GM18867 (cell line): ENCODE data around the gene PTCD2.

Experiments used
- ATAC-seq: cut with Tn5 transposase; IDR thresholded peaks from one replicate; pipeline ENCODE4 v1.9.1; 2021; ENCODE audit warnings: mild to moderate bottlenecking, moderate library complexity; ENCODE audit not compliant: unreplicated experiment

PTCD2 gene

GRCh38 chr5:72319976-72320752 lies at the start of gene PTCD2, which contains the start of gene MRPS27:
PTCD2 (plus strand) TSS chr5:72320373; CDS start chr5:72320383, 10 bp downstream.
MRPS27 (minus strand) TSS chr5:72320240; CDS start chr5:72320221, 19 bp downstream.
- peak; percentile 98 for ATAC-seq

- no peak for ATAC-seq
Measured at GRCh38 chr5:72271702-72272101, 48.5 kb upstream of the PTCD2 start.

- no peak for ATAC-seq
Measured at GRCh38 chr5:72272398-72272797, 47.8 kb upstream of the PTCD2 start.

GRCh38 chr5:72273547-72273946 lies 46.6 kb upstream of the PTCD2 start:
- ATAC-seq: no peak

DNA sequence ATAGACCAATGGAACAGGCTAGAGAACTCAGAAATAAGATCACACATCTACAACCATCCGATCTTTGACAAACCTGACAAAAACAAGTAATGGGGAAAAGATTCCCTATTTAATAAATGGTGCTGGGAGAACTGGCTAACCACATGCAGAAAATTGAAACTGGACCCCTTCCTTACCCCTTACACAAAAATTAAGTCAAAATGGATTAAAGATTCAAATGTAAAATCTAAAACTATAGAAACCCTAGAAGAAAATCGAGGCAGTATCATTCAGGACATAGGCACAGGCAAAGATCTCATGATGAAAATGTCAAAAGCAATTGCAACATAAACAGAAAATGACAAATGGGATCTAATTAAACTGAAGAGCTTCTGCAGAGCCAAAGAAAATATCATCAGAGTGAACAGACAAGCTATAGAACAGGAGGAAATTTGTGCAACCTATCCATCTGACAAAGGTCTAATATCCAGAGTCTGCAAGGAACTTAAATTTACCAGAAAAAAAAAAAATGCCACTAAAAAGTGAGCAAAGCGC lies 43.9 kb upstream of the PTCD2 start:
- ATAC-seq: no peak

DNA sequence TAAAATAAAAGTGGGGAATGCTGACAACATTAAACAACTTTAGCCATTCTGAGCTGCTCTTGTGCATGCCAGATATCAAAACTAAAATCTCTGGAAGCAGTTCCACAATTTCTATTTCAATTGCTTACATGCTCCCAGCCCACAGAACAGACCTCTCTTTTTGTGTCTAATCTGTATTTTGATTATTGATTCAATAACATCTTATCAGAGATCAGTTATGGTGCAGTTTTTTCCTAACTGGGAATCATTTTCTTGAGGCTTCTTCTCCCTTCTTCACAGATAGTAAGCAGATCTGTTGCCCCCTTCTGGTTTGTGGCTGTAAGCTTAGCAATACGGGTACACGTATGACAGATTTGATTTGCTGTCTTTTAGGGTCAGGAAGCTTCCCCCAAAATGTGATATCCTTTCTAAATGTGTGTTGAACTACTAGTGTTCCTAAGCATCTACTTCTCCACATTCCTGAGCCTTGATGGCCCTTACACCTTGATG lies 39.5 kb upstream of the PTCD2 start:
- no peak for ATAC-seq

DNA sequence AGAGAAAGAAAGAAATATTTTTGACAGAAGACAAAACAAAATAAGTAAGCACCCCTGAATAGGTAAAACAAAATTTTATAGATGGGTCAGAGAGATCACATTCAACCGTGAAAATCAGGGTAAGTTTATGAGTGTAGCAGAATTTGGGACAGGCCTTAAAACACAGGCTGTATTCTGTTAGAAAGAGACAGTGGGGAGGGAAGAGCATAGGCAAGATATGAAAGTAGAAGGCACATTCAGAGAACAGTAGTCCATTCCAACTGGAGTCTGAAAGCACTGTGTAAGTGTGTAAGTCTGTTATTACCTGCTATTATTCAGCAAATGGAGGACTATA lies 38.8 kb upstream of the PTCD2 start:
- ATAC-seq: no peak

- ATAC-seq: no peak
Measured at GRCh38 chr5:72281764-72282499, 38.2 kb upstream of the PTCD2 start.

DNA sequence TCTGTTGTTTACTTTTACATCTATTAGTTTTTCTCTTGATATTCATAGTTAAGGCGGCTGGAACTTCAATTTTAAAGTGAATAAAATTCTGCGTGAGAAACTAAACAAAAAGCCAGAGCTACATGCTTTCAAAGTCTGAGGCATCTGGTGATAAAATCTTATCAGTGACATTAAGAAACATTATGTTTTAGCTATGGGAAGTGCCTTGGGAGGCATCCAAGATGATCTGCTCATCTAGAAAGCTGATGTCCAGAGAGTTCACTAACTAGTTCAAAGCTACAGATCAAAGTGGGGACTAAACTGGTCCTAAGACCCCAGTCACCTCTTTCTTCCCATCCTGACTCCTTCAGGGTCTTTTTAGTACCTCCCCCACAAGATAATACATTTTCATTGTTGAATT lies 37.3 kb upstream of the PTCD2 start:
- ATAC-seq: no peak

- ATAC-seq: no peak
Measured at GRCh38 chr5:72283358-72283757, 36.8 kb upstream of the PTCD2 start.

DNA sequence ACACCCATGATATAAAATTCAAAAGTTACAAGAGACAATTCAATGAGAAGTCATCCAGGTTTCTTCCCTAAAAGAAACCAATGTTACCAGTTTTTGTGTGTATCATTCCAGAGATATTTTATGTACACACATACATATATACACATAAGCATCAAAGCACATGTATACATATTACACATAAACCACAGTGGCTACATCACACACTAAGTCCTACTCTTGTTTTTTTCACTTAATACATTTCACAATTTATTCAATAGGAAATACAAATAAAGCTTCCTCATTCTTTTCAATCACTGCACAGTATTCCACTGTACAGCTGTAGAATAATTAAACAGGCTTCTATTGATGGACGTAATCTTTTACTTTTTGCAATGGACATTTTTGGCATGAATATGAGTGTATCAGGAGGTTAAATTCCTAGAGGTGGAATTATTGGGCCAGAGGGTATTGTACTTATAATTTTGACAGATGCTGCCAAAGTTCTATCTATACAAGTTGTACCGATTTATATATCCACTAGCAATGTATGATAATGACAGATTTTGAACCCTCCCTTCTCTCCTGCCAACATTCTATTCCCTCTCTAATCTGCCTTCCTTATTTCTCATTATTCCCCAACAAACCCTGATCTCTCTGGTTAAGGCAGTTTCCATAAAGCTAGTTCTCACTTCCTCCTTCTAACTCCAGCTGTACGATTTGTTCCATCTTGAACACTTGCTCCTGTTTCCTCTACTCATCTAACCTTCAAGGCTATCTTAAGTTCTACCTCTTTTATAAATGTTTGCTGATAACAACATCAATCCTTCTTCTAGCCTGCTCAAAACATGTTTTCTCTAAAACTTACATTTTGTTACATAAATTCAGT lies 35.4 kb upstream of the PTCD2 start:
- ATAC-seq: no peak

GRCh38 chr5:72285424-72285821 lies 34.8 kb upstream of the PTCD2 start:
- ATAC-seq: no peak

- ATAC-seq: no peak
Measured at GRCh38 chr5:72286798-72287197, 33.4 kb upstream of the PTCD2 start.

GRCh38 chr5:72288924-72289323 lies 31.2 kb upstream of the PTCD2 start:
- no peak for ATAC-seq

DNA sequence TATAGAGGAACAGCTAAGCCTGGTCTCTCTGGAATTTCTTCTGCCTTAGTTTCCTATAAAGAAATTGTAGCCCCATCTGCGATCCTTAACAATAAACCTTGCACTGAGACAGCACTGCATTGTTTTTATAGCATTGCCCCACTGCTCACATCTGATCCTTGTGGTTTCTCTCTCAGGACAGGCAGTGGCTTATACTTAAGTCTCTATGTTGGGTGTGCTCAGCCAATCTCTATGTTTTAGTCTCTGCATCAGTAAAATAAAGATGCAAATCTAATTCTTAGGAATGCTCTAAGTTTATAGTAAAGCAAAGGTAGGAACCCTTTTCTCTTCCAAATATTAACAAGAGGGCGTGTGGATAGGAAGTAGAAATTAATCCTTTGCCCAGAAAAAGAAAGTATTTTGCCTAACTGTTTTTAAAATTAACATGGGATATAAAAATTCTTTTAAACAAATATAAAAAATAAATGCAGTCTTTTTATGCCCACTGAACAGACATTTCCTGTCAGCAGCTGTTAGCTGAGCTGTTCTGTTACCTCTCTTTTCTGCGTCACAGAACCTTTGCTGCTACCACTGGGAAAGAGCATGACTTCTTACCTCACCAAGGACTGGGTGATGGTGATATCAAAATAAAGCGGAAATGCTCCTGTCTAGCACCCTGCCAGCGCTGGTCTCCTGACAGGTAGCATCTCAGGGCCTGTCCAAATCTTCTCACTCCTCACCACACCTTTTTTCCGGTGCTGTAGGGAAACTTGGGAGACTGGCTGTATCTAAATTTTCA lies 29.6 kb upstream of the PTCD2 start:
- ATAC-seq: no peak

- no peak for ATAC-seq
Measured at GRCh38 chr5:72291601-72292000, 28.6 kb upstream of the PTCD2 start.

DNA sequence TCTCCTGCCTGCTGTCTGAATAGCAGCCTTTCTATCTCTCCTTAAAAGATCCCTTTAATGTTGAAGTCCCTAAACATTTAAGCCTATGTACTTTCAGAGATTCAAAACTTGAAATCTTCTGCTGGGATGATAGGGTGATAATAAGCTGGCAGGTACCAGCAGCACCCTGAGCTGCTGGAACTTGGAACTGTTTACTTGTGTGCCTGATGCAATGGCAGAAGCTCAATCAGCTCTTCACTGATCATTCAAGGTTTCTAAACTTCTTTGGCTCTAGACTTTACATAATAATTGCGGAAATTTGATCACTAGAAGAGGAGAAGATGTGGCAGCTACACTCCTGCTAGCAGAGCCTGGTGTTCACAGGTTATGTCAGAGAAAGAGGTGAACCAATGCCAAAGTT lies 27.8 kb upstream of the PTCD2 start:
- ATAC-seq: no peak

GRCh38 chr5:72293495-72294055 lies 26.6 kb upstream of the PTCD2 start:
- ATAC-seq: no peak

GRCh38 chr5:72294473-72294872 lies 25.7 kb upstream of the PTCD2 start:
- ATAC-seq: no peak

- no peak for ATAC-seq
Measured at GRCh38 chr5:72295539-72295938, 24.6 kb upstream of the PTCD2 start.
